H1 (cell line): ENCODE measurements around the gene PDGFD. TPM values are rescaled to one million over a fixed set of nuclear protein-coding genes. Genes with fewer than 3 reads are reported as not detected.

ENCODE experiments used
- CTCF ChIA-PET: fragments of 300-600 bp; sonication (Branson Sonifier 250); formaldehyde crosslinking; loops from one replicate; lab custom pipeline; 2021; ENCODE audit not compliant: partially characterized antibody; lab: Charles Lee
- POLR2A ChIA-PET: fragments of 300-600 bp; sonication (Branson Sonifier 250); formaldehyde crosslinking; loops from one replicate; lab custom pipeline; 2021; ENCODE audit warnings: inconsistent platforms; ENCODE audit not compliant: partially characterized antibody; lab: Charles Lee
- DNase-seq, 2 experiments: peaks; one replicate each; pipeline versions ENCODE4 v3.0.0 to v3.0.0-alpha.2; 2010 to 2022; ENCODE audit warnings: low spot score in 2 of 2, low read depth in 1 of 2, mixed read lengths in 1 of 2
- FAIRE-seq: peaks from 2 replicates; lab custom pipeline; 2011; peaks lifted over from hg19 to GRCh38; lab: Jason Lieb, UNC
- H2AFZ ChIP-seq: 2 replicates; pipeline ENCODE4 v1.8.1; 2012; ENCODE audit warnings: low read length, inconsistent platforms
- H2AK5ac ChIP-seq: 2 replicates; pipeline ENCODE4 v1.6.1; 2013; ENCODE audit warnings: low read depth, low read length
- H2BK120ac ChIP-seq: replicated peaks from 2 replicates; pipeline ENCODE3; 2013; ENCODE audit warnings: low read depth, low read length, inconsistent platforms
- H2BK12ac ChIP-seq: 2 replicates; pipeline ENCODE4 v1.6.1; 2013; ENCODE audit warnings: low read depth, low read length
- H2BK15ac ChIP-seq: 2 replicates; pipeline ENCODE4 v1.6.1; 2013; ENCODE audit warnings: low read length
- H2BK20ac ChIP-seq: 2 replicates; pipeline ENCODE4 v1.6.1; 2013; ENCODE audit warnings: low read length
- H2BK5ac ChIP-seq: 2 replicates; pipeline ENCODE4 v1.6.1; 2013; ENCODE audit warnings: low read depth, low read length
- H3K14ac ChIP-seq: 2 replicates; pipeline ENCODE4 v1.6.1; 2013; ENCODE audit warnings: inconsistent platforms; ENCODE audit not compliant: insufficient read length
- H3K18ac ChIP-seq: 2 replicates; pipeline ENCODE4 v1.6.1; 2013; ENCODE audit warnings: low read length; ENCODE audit errors: extremely low read depth
- H3K23ac ChIP-seq: 2 replicates; pipeline ENCODE4 v1.6.1; 2013; ENCODE audit warnings: inconsistent platforms; ENCODE audit not compliant: insufficient read length
- H3K23me2 ChIP-seq: 2 replicates; pipeline ENCODE4 v1.6.1; 2013; ENCODE audit warnings: low read depth, low read length
- H3K27ac ChIP-seq: 2 replicates; pipeline ENCODE4 v1.6.1; 2011; ENCODE audit warnings: low read depth, low read length, inconsistent platforms
- H3K27me3 ChIP-seq, 4 experiments: replicated peaks in 1 of 4; 1 replicate in 1 of 4; 2 replicates in 3 of 4; pipeline versions ENCODE4 v1.6.1 to v1.8.1; 2011 to 2013; ENCODE audit warnings: low read length in 3 of 4, mild to moderate bottlenecking in 3 of 4, inconsistent platforms in 2 of 4, mixed read lengths in 2 of 4, moderate library complexity in 1 of 4; ENCODE audit not compliant: control insufficient read depth in 3 of 4, insufficient read depth in 3 of 4; ENCODE audit errors: extremely low read depth in 1 of 4
- H3K36me3 ChIP-seq, 4 experiments: 2 replicates each; pipeline versions ENCODE4 v1.6.1 to v1.8.1; 2011 to 2013; ENCODE audit warnings: mild to moderate bottlenecking in 4 of 4, low read length in 3 of 4, moderate library complexity in 2 of 4, control low read depth in 1 of 4, inconsistent platforms in 1 of 4; ENCODE audit not compliant: insufficient read depth in 4 of 4, control insufficient read depth in 2 of 4
- H3K4ac ChIP-seq: replicated peaks from 2 replicates; pipeline ENCODE3; 2013; ENCODE audit warnings: low read length, low read depth, mixed read lengths, inconsistent platforms; ENCODE audit not compliant: insufficient read length
- H3K4me1 ChIP-seq, 4 experiments: replicated peaks in 1 of 4; 1 replicate in 1 of 4; 2 replicates in 3 of 4; pipeline versions ENCODE4 v1.6.1 to v1.8.1; 2011 to 2013; ENCODE audit warnings: low read length in 3 of 4, inconsistent platforms in 2 of 4, mixed read lengths in 1 of 4; ENCODE audit not compliant: insufficient read depth in 4 of 4, control insufficient read depth in 3 of 4
- H3K4me2 ChIP-seq, 2 experiments: 2 replicates each; pipeline versions ENCODE4 v1.6.1 to v1.8.1; 2011 to 2013; ENCODE audit warnings: low read depth in 2 of 2, low read length in 2 of 2, control low read depth in 1 of 2, inconsistent platforms in 1 of 2, mild to moderate bottlenecking in 1 of 2; ENCODE audit not compliant: insufficient read depth in 1 of 2
- H3K4me3 ChIP-seq, 4 experiments: fragments of 200-600, 300-600 bp in 1 of 4; sonication (generic), shearing (Covaris generic), sonication (Bioruptor Twin) in 1 of 4; 2 replicates each; pipeline versions ENCODE4 v1.5.1 to v1.8.1; 2011 to 2016; ENCODE audit warnings: low read length in 4 of 4, low read depth in 3 of 4, control low read depth in 2 of 4, inconsistent platforms in 2 of 4, mild to moderate bottlenecking in 2 of 4, mixed read lengths in 1 of 4, moderate library complexity in 1 of 4; ENCODE audit not compliant: insufficient read depth in 2 of 4; ENCODE audit errors: extremely low read depth in 1 of 4
- H3K56ac ChIP-seq: replicated peaks from 2 replicates; pipeline ENCODE3; 2013; ENCODE audit warnings: low read depth, mild to moderate bottlenecking, mixed read lengths, low read length, inconsistent platforms; ENCODE audit not compliant: insufficient read length
- H3K79me1 ChIP-seq: 2 replicates; pipeline ENCODE4 v1.6.1; 2013; ENCODE audit warnings: low read depth, low read length, control low read depth
- H3K79me2 ChIP-seq, 2 experiments: 2 replicates each; pipeline versions ENCODE4 v1.6.1 to v1.8.1; 2012 to 2013; ENCODE audit warnings: low read length in 2 of 2, mild to moderate bottlenecking in 2 of 2, inconsistent platforms in 1 of 2; ENCODE audit not compliant: insufficient read depth in 2 of 2, control insufficient read depth in 1 of 2
- H3K9ac ChIP-seq, 4 experiments: replicated peaks in 1 of 4; 1 replicate in 1 of 4; 2 replicates in 3 of 4; pipeline versions ENCODE4 v1.6.1 to v1.8.1; 2011 to 2013; ENCODE audit warnings: low read depth in 3 of 4, low read length in 3 of 4, control low read depth in 2 of 4, mild to moderate bottlenecking in 2 of 4, moderate library complexity in 2 of 4, inconsistent platforms in 1 of 4; ENCODE audit errors: extremely low read depth in 1 of 4
- H3K9me3 ChIP-seq, 2 experiments: 2 replicates each; pipeline versions ENCODE4 v1.6.1 to v1.8.1; 2012 to 2013; ENCODE audit warnings: mild to moderate bottlenecking in 2 of 2, moderate library complexity in 2 of 2, control low read depth in 1 of 2, inconsistent platforms in 1 of 2, low read depth in 1 of 2, low read length in 1 of 2, mixed read lengths in 1 of 2; ENCODE audit not compliant: insufficient read depth in 2 of 2
- H4K20me1 ChIP-seq, 2 experiments: replicated peaks in 1 of 2; 2 replicates each; pipeline versions ENCODE3 to v1.8.1; 2011 to 2013; ENCODE audit warnings: inconsistent platforms in 2 of 2, low read length in 2 of 2, mild to moderate bottlenecking in 1 of 2; ENCODE audit not compliant: insufficient read depth in 2 of 2, control insufficient read depth in 1 of 2
- H4K5ac ChIP-seq: 2 replicates; pipeline ENCODE4 v1.6.1; 2013; ENCODE audit warnings: low read length, low read depth, mixed read lengths, inconsistent platforms; ENCODE audit not compliant: insufficient read length
- H4K8ac ChIP-seq: 2 replicates; pipeline ENCODE4 v1.8.0; 2013; ENCODE audit warnings: mild to moderate bottlenecking, moderate library complexity, low read length, inconsistent platforms; ENCODE audit not compliant: insufficient read depth; ENCODE audit errors: extremely low read depth
- H4K91ac ChIP-seq: replicated peaks from 2 replicates; pipeline ENCODE3; 2013; ENCODE audit warnings: low read length, mixed read lengths, inconsistent platforms; ENCODE audit not compliant: insufficient read length
- ASH2L ChIP-seq: fragments of 200-600, 300-600 bp; sonication (generic); IDR thresholded peaks from one replicate; pipeline ENCODE4 v1.7.1; 2017; ENCODE audit warnings: low read length
- BRCA1 ChIP-seq: IDR thresholded peaks from 2 replicates; pipeline ENCODE4 v1.6.1; 2012; ENCODE audit warnings: low read depth, low read length, improper control_type of control experiment
- CHD2 ChIP-seq: IDR thresholded peaks from 2 replicates; pipeline ENCODE4 v1.6.1; 2012; ENCODE audit warnings: low read length, improper control_type of control experiment
- POU5F1 ChIP-seq: IDR thresholded peaks from 2 replicates; pipeline ENCODE4 v1.6.1; 2011; ENCODE audit warnings: low read depth, mild to moderate bottlenecking, low read length, moderate library complexity
- RBBP5 ChIP-seq: IDR thresholded peaks from 2 replicates; pipeline ENCODE4 v1.7.1; 2012; ENCODE audit warnings: low read depth, mild to moderate bottlenecking, inconsistent platforms, low read length, moderate library complexity, borderline replicate concordance
- RXRA ChIP-seq: IDR thresholded peaks from 2 replicates; pipeline ENCODE4 v1.6.1; 2011; ENCODE audit warnings: low read depth, mild to moderate bottlenecking, low read length, moderate library complexity; ENCODE audit not compliant: insufficient read depth
- TAF7 ChIP-seq: optimal IDR thresholded peaks from 2 replicates; pipeline ENCODE3; 2011; ENCODE audit warnings: low read depth, mild to moderate bottlenecking, inconsistent platforms, low read length, moderate library complexity, borderline replicate concordance
- TBP ChIP-seq: IDR thresholded peaks from 2 replicates; pipeline ENCODE4 v1.6.1; 2011; ENCODE audit warnings: low read depth, low read length, improper control_type of control experiment
- YY1 ChIP-seq: IDR thresholded peaks from 2 replicates; pipeline ENCODE4 v1.6.1; 2011; ENCODE audit warnings: low read depth, mild to moderate bottlenecking, low read length
- WGBS, 2 experiments: shearing (Covaris generic) in 1 of 2; methylation state at CpG; one replicate each; pipeline versions ENCODE4 v1.1.6 to v1.1.7; 2013 to 2015; ENCODE audit warnings: low lambda C conversion rate in 2 of 2, mixed read lengths in 2 of 2, inconsistent platforms in 1 of 2, low coverage in 1 of 2, missing lambda C conversion rate in 1 of 2; ENCODE audit not compliant: insufficient replicate concordance in 2 of 2, insufficient coverage in 1 of 2, insufficient read length in 1 of 2; ENCODE audit errors: extremely low coverage in 1 of 2, missing lambda C conversion rate in 1 of 2; 5-methylcytosine and 5-hydroxymethylcytosine counted together
- polyA plus RNA-seq, 7 experiments: library from polyadenylated mRNA; depleted of rRNA in 3 of 7; stranded (reverse) in 5 of 7; unstranded in 2 of 7; fragments of >200 nt in 5 of 7; fragments of 200-250 nt in 2 of 7; gene quantifications; 1 replicate in 5 of 7; 2 replicates in 1 of 7; 4 replicates in 1 of 7; pipeline versions ENCODE4 v1.2.1 to v1.2.3, GENCODE V29; 2011 to 2013; ENCODE audit warnings: missing spikeins in 2 of 7, mixed read lengths in 2 of 7
- total RNA-seq: library from RNA; stranded (reverse); fragmentation: NEBNext Ultra II Directional; extraction: Animal tissue kit (Norgen Biotek cat#: 25700); gene quantifications from 2 replicates; pipeline ENCODE4 v1.2.1, GENCODE V29; 2021

The PDGFD gene
- total and polyA plus RNA-seq, 2 of the 8 experiments (the other 6 are each of a cell fraction or from before 2014, with no cell fraction given) = 1.1 to 3.9 TPM

- DNase-seq (no peak), FAIRE-seq (no peak)
- H2BK20ac ChIP-seq = no peak overlapping the region
- 96% methylated on average over 5 of the region's 5 CpGs; no CpG with 5 or more reads in 1 of the 2 experiments for WGBS, 2 experiments
- H3K79me1 ChIP-seq = no peaks in the 10 kb centered on the region
- no peak overlapping the region for H3K4ac ChIP-seq
- H3K27ac ChIP-seq = no peak overlapping the region
- TF ChIP-seq BRCA1 = no peak
- TF ChIP-seq CHD2 = no peak
- TF ChIP-seq YY1 = no peak
- TF ChIP-seq POU5F1 = no peak
- no peak for TF ChIP-seq ASH2L
- no peak for TF ChIP-seq TAF7
- no peak for TF ChIP-seq RXRA
- no peak for TF ChIP-seq TBP
- no peak for TF ChIP-seq RBBP5
- H4K5ac ChIP-seq = no peak overlapping the region
- H3K4me1 ChIP-seq = no peaks in the 10 kb centered on the region
- H3K9me3 ChIP-seq = no peaks in the 10 kb centered on the region
- no peak overlapping the region for H4K91ac ChIP-seq
- no peak overlapping the region for H3K18ac ChIP-seq
- H2BK5ac ChIP-seq = no peak overlapping the region
- H3K56ac ChIP-seq = no peak overlapping the region
- H4K8ac ChIP-seq = no peak overlapping the region
- no peaks in the 10 kb centered on the region for H3K27me3 ChIP-seq
- H2AK5ac ChIP-seq = no peak overlapping the region
- H3K14ac ChIP-seq = no peak overlapping the region
- ChIA-PET POLR2A (no interaction called here), CTCF (no interaction called here)
- no peak overlapping the region for H2BK120ac ChIP-seq
- H4K20me1 ChIP-seq = no peaks in the 10 kb centered on the region
- H2BK15ac ChIP-seq = no peak overlapping the region
- no peaks in the 10 kb centered on the region for H3K36me3 ChIP-seq
- no peaks in the 10 kb centered on the region for H3K23me2 ChIP-seq
- H3K4me3 ChIP-seq = no peak overlapping the region
- no peak overlapping the region for H3K9ac ChIP-seq
- no peak overlapping the region for H3K4me2 ChIP-seq
- H3K79me2 ChIP-seq = no peaks in the 10 kb centered on the region
- H2AFZ ChIP-seq = no peak overlapping the region
- H2BK12ac ChIP-seq = no peak overlapping the region
- H3K23ac ChIP-seq = no peak overlapping the region
Observed at GRCh38 chr11:104053743-104054478, 110.0 kb downstream of the PDGFD start.
